Activated T-cell treated with anti-CD3 and anti-CD28 coated beads for 4 hours (primary cell): ENCODE results near the gene CYTH4.
"Not testable (repeated sequence)": the region's sequence is repeated elsewhere in the genome, so short reads cannot be mapped to it uniquely, and the experiment has no call there.

Source experiments
- DNase-seq: peaks from one replicate; pipeline ENCODE4 v3.0.0-alpha.2; 2020

CYTH4 gene

GRCh38 chr22:37312549-37313183 is 30.4 kb downstream of the CYTH4 start:
- no peak for DNase-seq

- DNase-seq = no peak
Measured at GRCh38 chr22:37313376-37314314, 31.3 kb downstream of the CYTH4 start.

- no peak for DNase-seq
Measured at GRCh38 chr22:37314315-37315074, 32.2 kb downstream of the CYTH4 start.

DNA sequence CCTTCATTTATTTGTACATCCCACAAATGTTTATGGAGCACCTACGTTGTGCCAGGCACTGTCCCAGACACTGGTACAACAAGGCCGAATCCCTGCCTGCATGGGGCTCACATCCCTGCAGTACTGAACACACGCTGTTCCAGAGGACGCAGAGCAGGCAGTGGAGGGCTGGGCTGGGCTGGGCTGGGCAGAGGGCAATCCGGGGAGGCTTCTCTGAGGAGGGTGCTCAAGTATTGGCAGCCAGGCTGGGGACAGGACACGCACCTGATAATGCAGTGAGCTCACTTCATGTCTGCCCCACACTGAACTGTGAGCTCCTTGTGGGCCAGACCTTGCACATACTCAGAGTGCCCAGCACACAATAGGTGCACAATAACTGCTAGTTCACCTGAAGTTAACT is 34.1 kb downstream of the CYTH4 start:
- no peak for DNase-seq

GRCh38 chr22:37316875-37317371 is 34.6 kb downstream of the CYTH4 start:
- DNase-seq = peak; percentile 61

- DNase-seq = no peak
Measured at GRCh38 chr22:37317698-37318210, 35.4 kb downstream of the CYTH4 start.

DNA sequence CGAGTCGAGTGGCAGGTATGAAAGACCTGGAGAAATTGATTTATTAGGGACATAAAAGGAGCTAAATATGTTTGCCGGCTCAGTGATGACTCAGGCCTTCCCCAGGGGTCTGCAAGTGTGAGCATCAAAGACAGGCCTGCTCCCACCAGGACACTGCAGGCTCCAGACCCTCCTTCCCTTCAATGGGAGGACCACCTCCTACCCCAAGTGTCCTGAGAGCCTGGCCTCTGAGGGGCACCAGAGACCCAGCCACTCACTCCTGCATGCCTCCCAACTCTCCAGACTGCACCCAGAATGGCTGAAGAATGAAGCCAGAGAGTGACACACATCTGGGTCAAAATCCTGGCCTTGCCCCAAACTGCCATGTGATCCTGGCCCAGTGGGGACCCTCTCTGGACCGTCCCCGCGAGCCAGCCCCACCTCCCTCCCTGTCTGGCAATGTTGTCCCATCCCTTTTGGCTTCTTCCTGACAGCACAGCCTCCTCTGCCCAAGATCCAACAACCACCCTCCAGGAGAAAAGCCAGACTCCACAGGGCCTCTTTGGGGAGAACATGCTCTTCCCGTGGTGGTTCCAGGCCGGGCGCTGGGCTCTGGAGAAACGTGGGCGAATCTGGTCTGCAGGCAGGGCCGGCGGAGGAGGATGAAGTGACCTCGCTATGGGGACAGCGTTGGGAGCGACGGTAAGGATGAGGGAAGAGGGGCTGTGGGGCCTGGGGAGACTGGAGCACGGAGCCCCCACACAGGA is 36.2 kb downstream of the CYTH4 start:
- DNase-seq = no peak

GRCh38 chr22:37319469-37319868 is 37.2 kb downstream of the CYTH4 start:
- no peak for DNase-seq

GRCh38 chr22:37320726-37321677 is 38.7 kb downstream of the CYTH4 start:
- no peak for DNase-seq

DNA sequence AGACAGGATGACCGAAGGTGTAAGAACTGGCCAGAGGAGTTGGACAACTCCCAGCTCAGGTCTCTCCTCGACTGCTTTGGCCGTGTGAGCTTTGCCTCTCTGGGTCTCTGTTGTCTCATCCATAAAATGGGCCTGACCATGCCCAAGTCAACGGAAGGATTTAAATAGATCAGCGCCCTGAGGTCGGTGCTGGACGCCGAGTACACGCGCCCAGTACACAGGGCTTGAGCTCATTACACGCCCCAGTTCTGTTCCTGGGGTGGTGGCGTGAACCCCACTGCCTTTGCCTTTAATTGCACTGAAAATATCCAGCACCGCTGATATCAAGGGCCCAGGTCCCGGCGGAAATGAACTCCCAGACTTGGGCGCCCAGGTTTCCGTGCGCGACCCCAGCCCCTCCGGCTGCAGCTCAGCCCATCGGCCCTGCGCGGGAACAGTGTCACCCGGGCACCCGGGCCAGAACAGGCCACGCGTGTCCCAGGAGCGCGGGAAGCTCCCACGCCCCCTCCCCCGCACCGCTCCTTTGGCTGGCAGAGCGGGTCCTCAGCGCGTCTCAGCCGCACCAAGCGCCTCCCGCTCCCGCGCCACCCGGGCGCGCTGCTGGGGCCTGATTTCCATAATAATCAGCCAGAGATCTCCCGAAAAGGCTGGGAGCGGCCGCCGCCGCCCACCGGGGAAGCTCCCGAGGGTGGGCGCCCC is 42.2 kb downstream of the CYTH4 start:
- no peak for DNase-seq

- no peak for DNase-seq
Measured at GRCh38 chr22:37325039-37325395, 42.7 kb downstream of the CYTH4 start.

- DNase-seq = no peak
Measured at GRCh38 chr22:37326726-37327125, 44.4 kb downstream of the CYTH4 start.

DNA sequence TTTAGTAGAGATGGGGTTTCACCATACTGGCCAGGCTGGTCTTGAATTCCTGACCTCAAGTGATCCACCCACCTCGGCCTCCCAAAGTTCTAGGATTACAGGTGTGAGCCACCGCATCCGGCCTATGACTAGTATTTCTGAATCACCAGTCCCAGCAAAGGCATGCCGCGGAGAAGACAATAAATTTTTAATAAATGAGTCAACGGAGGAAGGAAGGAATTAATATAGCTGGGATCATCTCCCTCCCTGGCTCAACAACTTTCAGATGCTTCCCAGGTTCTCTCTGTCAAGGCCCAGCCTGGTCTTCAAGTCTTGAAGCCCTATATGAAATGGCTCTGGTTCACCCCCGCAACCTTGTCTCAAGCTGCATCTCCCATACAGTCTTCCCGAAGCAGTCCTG is 45.7 kb downstream of the CYTH4 start:
- no peak for DNase-seq

DNA sequence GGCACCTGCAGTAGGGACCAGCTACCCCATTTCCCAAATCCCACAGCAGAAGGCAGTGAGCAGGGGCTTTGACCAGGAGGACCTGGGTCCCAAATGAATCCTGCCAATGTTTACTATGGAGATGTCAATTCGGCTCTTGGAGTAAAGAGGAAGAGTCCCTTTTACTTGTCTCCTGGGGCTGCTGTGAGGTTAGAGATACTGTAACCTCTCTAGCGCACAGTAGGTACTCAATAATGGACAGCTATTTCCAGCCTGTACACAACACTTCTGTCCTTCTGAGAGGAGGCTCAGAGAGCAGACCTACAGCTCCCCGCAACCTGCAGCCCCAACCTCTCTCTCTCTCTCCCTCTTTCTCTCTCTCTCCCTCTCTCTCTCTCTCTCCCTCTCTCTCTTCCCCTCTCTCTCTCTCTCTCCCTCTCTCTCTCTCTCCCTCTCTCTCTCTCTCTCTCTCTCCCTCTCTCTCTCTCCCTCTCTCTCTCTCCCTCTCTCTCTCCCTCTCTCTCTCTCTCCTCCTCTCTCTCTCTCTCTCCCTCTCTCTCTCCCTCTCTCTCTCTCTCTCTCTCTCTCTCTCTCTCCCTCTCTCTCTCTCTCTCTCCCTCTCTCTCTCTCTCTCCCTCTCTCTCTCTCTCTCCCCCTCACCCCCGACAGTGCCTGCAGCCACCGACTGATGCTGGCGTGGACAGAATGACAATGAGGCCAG is 46.4 kb downstream of the CYTH4 start:
- DNase-seq = not testable (repeated sequence)

DNA sequence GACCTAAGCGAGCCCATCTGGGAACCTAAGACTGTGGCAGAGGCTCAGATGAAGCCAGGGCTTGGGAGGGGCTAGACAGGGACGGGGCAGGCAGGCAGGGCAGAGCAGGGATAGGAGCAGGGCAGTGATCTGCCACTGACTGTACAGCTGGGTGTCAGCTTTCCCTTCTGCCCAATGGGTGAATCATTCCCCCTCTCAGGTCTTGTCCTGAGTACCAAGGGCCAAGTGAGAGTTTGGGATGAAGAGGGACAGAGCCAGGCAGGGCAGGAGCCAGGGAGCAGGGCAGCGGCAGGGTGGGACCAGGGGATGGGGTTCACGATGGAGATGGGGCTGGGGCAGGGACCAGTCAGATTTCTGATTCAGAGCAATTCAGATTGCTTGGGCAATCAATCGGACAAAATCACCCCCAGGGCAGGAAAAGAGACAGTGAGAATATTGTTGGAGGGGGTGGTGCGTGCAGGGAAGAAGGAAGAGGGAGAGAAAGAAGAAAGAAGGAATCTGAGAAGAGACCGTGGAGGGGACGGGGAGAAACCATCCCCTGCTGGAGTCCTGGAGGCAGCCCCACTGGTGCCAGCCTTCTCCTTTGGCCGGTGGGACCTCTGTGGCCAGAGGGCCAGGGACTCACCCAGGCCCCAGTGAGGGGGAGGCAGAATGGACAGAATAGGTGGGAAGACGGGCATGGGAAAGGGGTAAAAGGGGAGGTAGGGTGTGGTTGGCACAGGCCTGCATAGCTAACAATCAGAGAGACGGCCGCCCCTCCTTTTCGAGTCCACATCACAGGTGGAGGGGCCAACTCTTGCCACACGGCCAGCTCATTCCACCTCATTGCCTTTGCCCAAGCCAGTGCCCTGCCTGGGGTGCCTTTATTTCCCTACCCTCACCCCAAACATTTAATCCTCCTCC is 47.2 kb downstream of the CYTH4 start:
- DNase-seq = no peak

GRCh38 chr22:37330200-37331033 is 48.1 kb downstream of the CYTH4 start:
- no peak for DNase-seq

GRCh38 chr22:37331034-37331428 is 48.7 kb downstream of the CYTH4 start:
- no peak for DNase-seq
